ENCODE results near the gene PDE6D.

DNA sequence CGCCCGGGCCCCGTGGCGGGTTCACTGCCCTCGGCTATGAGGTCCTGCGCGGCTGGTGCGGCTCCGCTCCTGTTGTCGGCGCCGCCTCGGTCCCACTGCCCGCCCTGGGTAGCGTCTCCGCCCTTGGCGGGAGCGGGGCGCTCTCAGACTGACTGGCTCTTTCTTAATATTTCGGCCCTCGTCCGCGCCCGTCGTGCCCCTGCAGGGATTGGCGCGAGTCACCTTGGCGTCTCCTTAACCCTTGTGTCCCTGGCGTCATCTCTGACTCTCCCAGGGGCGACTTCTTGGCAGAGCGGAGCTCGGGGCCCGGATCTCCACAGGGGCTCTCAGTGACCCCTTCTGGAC lies 71.5 kb downstream of the PDE6D start:
- no peak for TF ChIP-seq ISL1 (CRISPR knock-in tag; IDR thresholded peaks at IDR 0.05)
- no peak for TF ChIP-seq ARNTL (CRISPR knock-in tag; IDR thresholded peaks at IDR 0.05; ENCODE audit: borderline replicate concordance, low read depth)
- TF ChIP-seq, protein P1, sequence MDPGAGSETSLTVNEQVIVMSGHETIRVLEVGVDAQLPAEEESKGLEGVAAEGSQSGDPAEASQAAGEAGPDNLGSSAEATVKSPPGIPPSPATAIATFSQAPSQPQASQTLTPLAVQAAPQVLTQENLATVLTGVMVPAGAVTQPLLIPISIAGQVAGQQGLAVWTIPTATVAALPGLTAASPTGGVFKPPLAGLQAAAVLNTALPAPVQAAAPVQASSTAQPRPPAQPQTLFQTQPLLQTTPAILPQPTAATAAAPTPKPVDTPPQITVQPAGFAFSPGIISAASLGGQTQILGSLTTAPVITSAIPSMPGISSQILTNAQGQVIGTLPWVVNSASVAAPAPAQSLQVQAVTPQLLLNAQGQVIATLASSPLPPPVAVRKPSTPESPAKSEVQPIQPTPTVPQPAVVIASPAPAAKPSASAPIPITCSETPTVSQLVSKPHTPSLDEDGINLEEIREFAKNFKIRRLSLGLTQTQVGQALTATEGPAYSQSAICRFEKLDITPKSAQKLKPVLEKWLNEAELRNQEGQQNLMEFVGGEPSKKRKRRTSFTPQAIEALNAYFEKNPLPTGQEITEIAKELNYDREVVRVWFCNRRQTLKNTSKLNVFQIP (CRISPR knock-in tag; IDR thresholded peaks at IDR 0.05; ENCODE audit: borderline replicate concordance, low read depth) = no peak
- no peak for TF ChIP-seq ZNF8 (CRISPR knock-in tag; IDR thresholded peaks at IDR 0.05)
- no peak for TF ChIP-seq RARB (CRISPR knock-in tag; IDR thresholded peaks at IDR 0.05)
- TF ChIP-seq, protein P2, sequence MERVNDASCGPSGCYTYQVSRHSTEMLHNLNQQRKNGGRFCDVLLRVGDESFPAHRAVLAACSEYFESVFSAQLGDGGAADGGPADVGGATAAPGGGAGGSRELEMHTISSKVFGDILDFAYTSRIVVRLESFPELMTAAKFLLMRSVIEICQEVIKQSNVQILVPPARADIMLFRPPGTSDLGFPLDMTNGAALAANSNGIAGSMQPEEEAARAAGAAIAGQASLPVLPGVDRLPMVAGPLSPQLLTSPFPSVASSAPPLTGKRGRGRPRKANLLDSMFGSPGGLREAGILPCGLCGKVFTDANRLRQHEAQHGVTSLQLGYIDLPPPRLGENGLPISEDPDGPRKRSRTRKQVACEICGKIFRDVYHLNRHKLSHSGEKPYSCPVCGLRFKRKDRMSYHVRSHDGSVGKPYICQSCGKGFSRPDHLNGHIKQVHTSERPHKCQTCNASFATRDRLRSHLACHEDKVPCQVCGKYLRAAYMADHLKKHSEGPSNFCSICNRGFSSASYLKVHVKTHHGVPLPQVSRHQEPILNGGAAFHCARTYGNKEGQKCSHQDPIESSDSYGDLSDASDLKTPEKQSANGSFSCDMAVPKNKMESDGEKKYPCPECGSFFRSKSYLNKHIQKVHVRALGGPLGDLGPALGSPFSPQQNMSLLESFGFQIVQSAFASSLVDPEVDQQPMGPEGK (CRISPR knock-in tag; IDR thresholded peaks at IDR 0.05; ENCODE audit: borderline replicate concordance) = no peak
- TF ChIP-seq ZC3H10 (CRISPR knock-in tag; IDR thresholded peaks at IDR 0.05) = no peak
